Activated naive CD4-positive, alpha-beta T cell treated with anti-CD3 and anti-CD28 coated beads, Interleukin-2, amount 50 U/mL, for 72 hours (primary cell): ENCODE data around the gene TICRR. TPM values are rescaled to one million over a fixed set of nuclear protein-coding genes. Genes with fewer than 3 reads are reported as not detected.

ENCODE experiments used
- ATAC-seq, 2 donors: fragments of 150-1000 bp; cut with Tn5 transposase; 2 replicates each; pipeline ENCODE4 v1.10.0; 2021; ENCODE audit warnings: mild to moderate bottlenecking in 2 of 2, moderate library complexity in 2 of 2
- DNase-seq, 2 donors: peaks; one replicate each; pipeline ENCODE4 v3.0.0; 2021 to 2022; ENCODE audit warnings: low spot score in 2 of 2
- H3K27ac Mint-ChIP-seq, 2 donors: one replicate each; pipeline ENCODE4 v1.8.0; 2022; ENCODE audit warnings: mild to moderate bottlenecking in 2 of 2, mixed read lengths in 2 of 2
- H3K36me3 Mint-ChIP-seq, 2 donors: one replicate each; pipeline ENCODE4 v1.8.0; 2022; ENCODE audit warnings: mixed read lengths in 2 of 2
- H3K9me3 Mint-ChIP-seq, 2 donors: one replicate each; pipeline ENCODE4 v1.8.0; 2022; ENCODE audit warnings: mixed read lengths in 2 of 2
- total RNA-seq, 2 donors: library from RNA; stranded (reverse); gene quantifications; one replicate each; pipeline ENCODE4 v1.2.3, GENCODE V29; 2022

The TICRR gene
- total RNA-seq, 2 donors from 2014 or later = 22.8 to 30.8 TPM

- ATAC-seq = peak in 1 of 2 donors; percentile 88
- Mint-ChIP-seq H3K27ac (peak overlapping the region in 1 of 2 donors; percentile 42), H3K9me3 (no peaks in the 10 kb centered on the region), H3K36me3 (peaks cover 7 to 12% of the 10 kb centered on the region in 2 donors)
- no peak for DNase-seq
Measured at GRCh38 chr15:89656116-89656815, 81.0 kb downstream of the TICRR start.

GRCh38 chr15:89657686-89658200, 82.5 kb downstream of the TICRR start:
- no peak for DNase-seq
- ATAC-seq = no peak
- Mint-ChIP-seq H3K36me3 (peaks cover 7 to 12% of the 10 kb centered on the region in 2 donors), H3K27ac (peak overlapping the region in 1 of 2 donors; percentile 26), H3K9me3 (no peaks in the 10 kb centered on the region)

- no peak overlapping the region for H3K27ac Mint-ChIP-seq
- no peak for ATAC-seq
- H3K36me3 Mint-ChIP-seq = peaks cover 5 to 9% of the 10 kb centered on the region in 2 donors
- H3K9me3 Mint-ChIP-seq = no peaks in the 10 kb centered on the region
- no peak for DNase-seq
Measured at GRCh38 chr15:89659295-89659694, 84.0 kb downstream of the TICRR start.

GRCh38 chr15:89660556-89660955, 85.3 kb downstream of the TICRR start:
- ATAC-seq = no peak
- DNase-seq = no peak
- no peaks in the 10 kb centered on the region for H3K9me3 Mint-ChIP-seq
- H3K36me3 Mint-ChIP-seq = peaks cover 0 to 4% of the 10 kb centered on the region in 2 donors
- no peak overlapping the region for H3K27ac Mint-ChIP-seq

- ATAC-seq = no peak
- Mint-ChIP-seq H3K36me3 (no peaks in the 10 kb centered on the region), H3K27ac (no peak overlapping the region), H3K9me3 (no peaks in the 10 kb centered on the region)
- no peak for DNase-seq
Measured at GRCh38 chr15:89662893-89663626, 87.8 kb downstream of the TICRR start.

- no peaks in the 10 kb centered on the region for H3K36me3 Mint-ChIP-seq
- no peaks in the 10 kb centered on the region for H3K9me3 Mint-ChIP-seq
- no peak for DNase-seq
- ATAC-seq = no peak
- H3K27ac Mint-ChIP-seq = no peak overlapping the region
Measured at GRCh38 chr15:89664441-89665350, 89.4 kb downstream of the TICRR start.

GRCh38 chr15:89665449-89666181, 90.3 kb downstream of the TICRR start:
- DNase-seq (no peak), ATAC-seq (peak; percentile 83 to 87)
- no peaks in the 10 kb centered on the region for H3K36me3 Mint-ChIP-seq
- no peaks in the 10 kb centered on the region for H3K9me3 Mint-ChIP-seq
- H3K27ac Mint-ChIP-seq = no peak overlapping the region

- DNase-seq (no peak), ATAC-seq (peak; percentile 3 to 8)
- Mint-ChIP-seq H3K36me3 (no peaks in the 10 kb centered on the region), H3K27ac (no peak overlapping the region), H3K9me3 (no peaks in the 10 kb centered on the region)
Measured at GRCh38 chr15:89666184-89666857, 91.1 kb downstream of the TICRR start.

GRCh38 chr15:89666858-89667705, 91.8 kb downstream of the TICRR start:
- ATAC-seq = no peak
- Mint-ChIP-seq H3K27ac (no peak overlapping the region), H3K36me3 (no peaks in the 10 kb centered on the region), H3K9me3 (no peaks in the 10 kb centered on the region)
- no peak for DNase-seq

- no peak for ATAC-seq
- Mint-ChIP-seq H3K36me3 (no peaks in the 10 kb centered on the region), H3K27ac (no peak overlapping the region), H3K9me3 (no peaks in the 10 kb centered on the region)
- DNase-seq = no peak
Measured at GRCh38 chr15:89667706-89667960, 92.4 kb downstream of the TICRR start.

GRCh38 chr15:89668171-89668570, 92.9 kb downstream of the TICRR start:
- no peaks in the 10 kb centered on the region for H3K36me3 Mint-ChIP-seq
- H3K9me3 Mint-ChIP-seq = no peaks in the 10 kb centered on the region
- ATAC-seq (no peak), DNase-seq (no peak)
- H3K27ac Mint-ChIP-seq = no peak overlapping the region

GRCh38 chr15:89669309-89669865, 94.1 kb downstream of the TICRR start:
- Mint-ChIP-seq H3K9me3 (no peaks in the 10 kb centered on the region), H3K36me3 (no peaks in the 10 kb centered on the region), H3K27ac (no peak overlapping the region)
- DNase-seq = no peak
- ATAC-seq = no peak

- Mint-ChIP-seq H3K36me3 (no peaks in the 10 kb centered on the region), H3K27ac (no peak overlapping the region), H3K9me3 (no peaks in the 10 kb centered on the region)
- ATAC-seq (no peak), DNase-seq (no peak)
Measured at GRCh38 chr15:89669941-89670340, 94.7 kb downstream of the TICRR start.

GRCh38 chr15:89670971-89671560, 95.8 kb downstream of the TICRR start:
- DNase-seq (no peak), ATAC-seq (no peak)
- Mint-ChIP-seq H3K9me3 (no peaks in the 10 kb centered on the region), H3K27ac (no peak overlapping the region), H3K36me3 (no peaks in the 10 kb centered on the region)

GRCh38 chr15:89671687-89672086, 96.4 kb downstream of the TICRR start:
- H3K27ac Mint-ChIP-seq = peak overlapping the region in 1 of 2 donors; percentile 74
- H3K9me3 Mint-ChIP-seq = no peaks in the 10 kb centered on the region
- DNase-seq (no peak), ATAC-seq (peak in 1 of 2 donors; percentile 83)
- no peaks in the 10 kb centered on the region for H3K36me3 Mint-ChIP-seq
